Lower lobe of right lung (tissue), 2 donors: ENCODE results near the gene VSTM4. TPM values are rescaled to one million over a fixed set of nuclear protein-coding genes. Genes with fewer than 3 reads are reported as not detected.

ENCODE experiments used
- ATAC-seq, 2 donors: fragments of 200-7000 bp; cut with Tn5 transposase; one replicate each; pipeline ENCODE4 v1.9.1; 2020 to 2022; ENCODE audit warnings: mild to moderate bottlenecking in 2 of 2, moderate library complexity in 2 of 2
- DNase-seq: peaks from one replicate; pipeline ENCODE4 v3.0.0-alpha.2; 2020
- H3K27ac ChIP-seq: fragments of 200-600 bp; one replicate; pipeline ENCODE4 v1.8.0; 2022
- H3K27me3 ChIP-seq: fragments of 200-600 bp; one replicate; pipeline ENCODE4 v1.8.0; 2022; ENCODE audit warnings: low read depth
- H3K36me3 ChIP-seq: fragments of 200-600 bp; one replicate; pipeline ENCODE4 v1.8.0; 2022; ENCODE audit warnings: mild to moderate bottlenecking
- H3K4me1 ChIP-seq: fragments of 200-600 bp; one replicate; pipeline ENCODE4 v1.8.0; 2022
- H3K4me3 ChIP-seq: fragments of 200-600 bp; one replicate; pipeline ENCODE4 v1.8.0; 2022; ENCODE audit warnings: mild to moderate bottlenecking
- H3K9me3 ChIP-seq: fragments of 200-600 bp; one replicate; pipeline ENCODE4 v1.8.0; 2022
- intact Hi-C: fragments of 100-400 bp; cut with DNase I; formaldehyde crosslinking; loops from one replicate; pipeline ENCODE4 v1.11.0; 2022
- total RNA-seq: library from RNA; stranded (reverse); fragmentation: NEBNext Ultra II Directional; extraction: Animal tissue kit (Norgen Biotek cat#: 25700); gene quantifications from one replicate; pipeline ENCODE4 v1.2.1, GENCODE V29; 2021
- TF ChIP-seq, protein P1 (sequence below): fragments of 200-600 bp; IDR thresholded peaks from one replicate; pipeline ENCODE4 v1.8.0; 2022; ENCODE audit warnings: antibody characterized with exemption, mild to moderate bottlenecking
- donor health status: DM: no; HTN: yes; CAD: no; lungs with severe emphysema.

VSTM4 gene
- total RNA-seq, 1 donor from 2014 or later: 18.7 TPM

DNA sequence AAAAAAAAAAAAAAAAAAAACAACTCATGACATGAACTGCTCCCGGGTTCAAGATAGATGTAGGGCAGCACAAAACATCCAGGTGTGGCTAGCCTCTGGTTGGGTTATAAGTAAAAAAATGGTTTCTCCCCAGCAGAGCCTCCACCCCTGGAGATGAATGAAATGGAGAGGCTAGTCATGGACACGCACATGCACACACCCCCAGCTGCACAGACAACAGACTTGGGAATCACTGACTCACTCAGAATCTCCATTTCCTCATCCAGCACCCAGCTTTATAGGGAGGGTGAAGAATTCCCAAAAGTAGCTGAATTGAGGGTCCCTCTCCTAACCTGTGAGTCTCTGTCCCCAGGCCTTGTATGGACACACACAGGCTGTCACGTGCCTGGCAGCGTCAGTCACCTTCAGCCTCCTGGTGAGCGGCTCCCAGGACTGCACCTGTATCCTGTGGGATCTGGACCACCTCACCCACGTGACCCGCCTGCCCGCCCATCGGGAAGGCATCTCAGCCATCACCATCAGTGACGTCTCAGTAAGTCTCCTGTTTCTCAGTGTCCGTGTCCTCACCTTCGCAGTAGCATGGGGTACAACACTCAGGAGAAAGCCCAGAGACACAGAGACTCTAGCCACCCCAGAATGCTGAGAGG is 140.7 kb downstream of the VSTM4 start:
- intact Hi-C loops: no loop called here
- TF ChIP-seq, protein P1, sequence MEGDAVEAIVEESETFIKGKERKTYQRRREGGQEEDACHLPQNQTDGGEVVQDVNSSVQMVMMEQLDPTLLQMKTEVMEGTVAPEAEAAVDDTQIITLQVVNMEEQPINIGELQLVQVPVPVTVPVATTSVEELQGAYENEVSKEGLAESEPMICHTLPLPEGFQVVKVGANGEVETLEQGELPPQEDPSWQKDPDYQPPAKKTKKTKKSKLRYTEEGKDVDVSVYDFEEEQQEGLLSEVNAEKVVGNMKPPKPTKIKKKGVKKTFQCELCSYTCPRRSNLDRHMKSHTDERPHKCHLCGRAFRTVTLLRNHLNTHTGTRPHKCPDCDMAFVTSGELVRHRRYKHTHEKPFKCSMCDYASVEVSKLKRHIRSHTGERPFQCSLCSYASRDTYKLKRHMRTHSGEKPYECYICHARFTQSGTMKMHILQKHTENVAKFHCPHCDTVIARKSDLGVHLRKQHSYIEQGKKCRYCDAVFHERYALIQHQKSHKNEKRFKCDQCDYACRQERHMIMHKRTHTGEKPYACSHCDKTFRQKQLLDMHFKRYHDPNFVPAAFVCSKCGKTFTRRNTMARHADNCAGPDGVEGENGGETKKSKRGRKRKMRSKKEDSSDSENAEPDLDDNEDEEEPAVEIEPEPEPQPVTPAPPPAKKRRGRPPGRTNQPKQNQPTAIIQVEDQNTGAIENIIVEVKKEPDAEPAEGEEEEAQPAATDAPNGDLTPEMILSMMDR: no peak
- Histone ChIP-seq H3K4me3 (no peak overlapping the region), H3K4me1 (no peaks in the 10 kb centered on the region), H3K27me3 (no peaks in the 10 kb centered on the region), H3K36me3 (peaks cover 8% of the 10 kb centered on the region), H3K9me3 (no peaks in the 10 kb centered on the region), H3K27ac (no peak overlapping the region)
- no peak for DNase-seq
- no peak for ATAC-seq

GRCh38 chr10:48973065-48973464 is 142.3 kb downstream of the VSTM4 start:
- TF ChIP-seq, protein P1: no peak
- intact Hi-C loops: no loop called here
- no peak overlapping the region for H3K4me3 ChIP-seq
- H3K27ac ChIP-seq: no peak overlapping the region
- H3K36me3 ChIP-seq: peaks cover 8% of the 10 kb centered on the region
- no peaks in the 10 kb centered on the region for H3K9me3 ChIP-seq
- ATAC-seq: no peak
- no peaks in the 10 kb centered on the region for H3K27me3 ChIP-seq
- H3K4me1 ChIP-seq: no peaks in the 10 kb centered on the region
- DNase-seq: no peak

- no peaks in the 10 kb centered on the region for H3K9me3 ChIP-seq
- ATAC-seq (no peak), DNase-seq (no peak)
- no peaks in the 10 kb centered on the region for H3K27me3 ChIP-seq
- H3K4me3 ChIP-seq: no peak overlapping the region
- peaks cover 8% of the 10 kb centered on the region for H3K36me3 ChIP-seq
- TF ChIP-seq, protein P1: no peak
- no peaks in the 10 kb centered on the region for H3K4me1 ChIP-seq
- no peak overlapping the region for H3K27ac ChIP-seq
- intact Hi-C loops: no loop called here
Observed at GRCh38 chr10:48970654-48971053, 144.7 kb downstream of the VSTM4 start.

- H3K4me1 ChIP-seq: no peaks in the 10 kb centered on the region
- TF ChIP-seq, protein P1: no peak
- H3K27ac ChIP-seq: no peak overlapping the region
- no peak for ATAC-seq
- H3K27me3 ChIP-seq: no peaks in the 10 kb centered on the region
- peaks cover 8% of the 10 kb centered on the region for H3K36me3 ChIP-seq
- H3K4me3 ChIP-seq: no peak overlapping the region
- intact Hi-C loops: no loop called here
- no peak for DNase-seq
- no peaks in the 10 kb centered on the region for H3K9me3 ChIP-seq
Observed at GRCh38 chr10:48970046-48970445, 145.3 kb downstream of the VSTM4 start.

GRCh38 chr10:48968036-48968435 is 147.3 kb downstream of the VSTM4 start:
- H3K4me3 ChIP-seq: no peak overlapping the region
- intact Hi-C loops: no loop called here
- DNase-seq (no peak), ATAC-seq (no peak)
- no peak overlapping the region for H3K27ac ChIP-seq
- H3K4me1 ChIP-seq: no peaks in the 10 kb centered on the region
- TF ChIP-seq, protein P1: no peak
- H3K9me3 ChIP-seq: no peaks in the 10 kb centered on the region
- H3K27me3 ChIP-seq: no peaks in the 10 kb centered on the region
- peaks cover 8% of the 10 kb centered on the region for H3K36me3 ChIP-seq
